ENCODE data around the gene COA3. TPM values are rescaled to one million over a fixed set of nuclear protein-coding genes. Genes with fewer than 3 reads are reported as not detected.

Gene COA3
- total and polyA plus RNA-seq, 12 donors = 56.1 to 142 (median 75.4) TPM

DNA sequence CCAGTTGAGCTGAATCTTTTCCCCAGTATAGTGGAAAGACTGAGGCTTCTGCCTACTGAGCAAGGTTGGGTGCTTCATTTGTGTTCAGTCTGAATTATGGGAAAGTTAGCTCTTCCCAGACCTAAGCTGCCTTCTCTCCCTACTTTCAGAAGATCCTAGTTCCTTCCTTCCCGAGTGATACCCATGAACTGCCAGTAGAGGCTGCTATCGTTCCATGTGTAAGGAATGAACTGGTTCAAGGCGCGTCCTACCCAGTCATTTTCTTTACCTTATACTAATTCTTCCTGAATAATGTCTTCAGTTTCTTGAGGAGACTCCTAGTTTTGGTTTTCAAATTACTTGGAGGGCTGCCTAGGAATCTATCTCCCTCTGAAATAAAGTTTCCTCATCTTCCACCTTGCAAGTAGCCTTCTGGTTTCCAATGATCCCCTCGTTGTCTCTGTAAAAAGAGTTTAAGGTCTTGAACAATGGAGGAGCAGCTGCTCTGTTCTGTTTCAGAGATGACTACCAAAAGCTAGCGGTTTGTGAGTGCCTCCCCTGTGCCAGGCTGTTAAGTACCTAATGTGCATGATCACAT is 44.9 kb upstream of the COA3 start:
- H3K4me3 ChIP-seq = no peak overlapping the region
- WGBS, 2 donors = 29 to 36% methylated on average over 6 of the region's 6 CpGs
- peaks cover 0 to 22% (median 0%) of the 10 kb centered on the region in 9 donors for H3K4me1 ChIP-seq
- H3K36me3 ChIP-seq = peaks cover 3 to 75% (median 35%) of the 10 kb centered on the region in 9 donors
- H3K27ac ChIP-seq = peak overlapping the region in 1 of 10 donors; percentile 12
- intact Hi-C loops (cut with DNase I) = loop anchor here in 7 of 10 donors (1.0 to 5.0 kb wide), 5 partner anchors 85 to 94 kb away; no protein-coding TSS in a partner anchor
- DNase-seq (peak in 1 of 2 donors; percentile 58), ATAC-seq (peak; percentile 56 to 87 (median 78))
- H3K9me3 ChIP-seq = no peaks in the 10 kb centered on the region
- TF ChIP-seq, protein P1, sequence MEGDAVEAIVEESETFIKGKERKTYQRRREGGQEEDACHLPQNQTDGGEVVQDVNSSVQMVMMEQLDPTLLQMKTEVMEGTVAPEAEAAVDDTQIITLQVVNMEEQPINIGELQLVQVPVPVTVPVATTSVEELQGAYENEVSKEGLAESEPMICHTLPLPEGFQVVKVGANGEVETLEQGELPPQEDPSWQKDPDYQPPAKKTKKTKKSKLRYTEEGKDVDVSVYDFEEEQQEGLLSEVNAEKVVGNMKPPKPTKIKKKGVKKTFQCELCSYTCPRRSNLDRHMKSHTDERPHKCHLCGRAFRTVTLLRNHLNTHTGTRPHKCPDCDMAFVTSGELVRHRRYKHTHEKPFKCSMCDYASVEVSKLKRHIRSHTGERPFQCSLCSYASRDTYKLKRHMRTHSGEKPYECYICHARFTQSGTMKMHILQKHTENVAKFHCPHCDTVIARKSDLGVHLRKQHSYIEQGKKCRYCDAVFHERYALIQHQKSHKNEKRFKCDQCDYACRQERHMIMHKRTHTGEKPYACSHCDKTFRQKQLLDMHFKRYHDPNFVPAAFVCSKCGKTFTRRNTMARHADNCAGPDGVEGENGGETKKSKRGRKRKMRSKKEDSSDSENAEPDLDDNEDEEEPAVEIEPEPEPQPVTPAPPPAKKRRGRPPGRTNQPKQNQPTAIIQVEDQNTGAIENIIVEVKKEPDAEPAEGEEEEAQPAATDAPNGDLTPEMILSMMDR (IDR thresholded peaks at IDR 0.05) = peak in 8 of 9 donors; percentile 71 to 96 (median 92)
- H3K27me3 ChIP-seq = no peaks in the 10 kb centered on the region

DNA sequence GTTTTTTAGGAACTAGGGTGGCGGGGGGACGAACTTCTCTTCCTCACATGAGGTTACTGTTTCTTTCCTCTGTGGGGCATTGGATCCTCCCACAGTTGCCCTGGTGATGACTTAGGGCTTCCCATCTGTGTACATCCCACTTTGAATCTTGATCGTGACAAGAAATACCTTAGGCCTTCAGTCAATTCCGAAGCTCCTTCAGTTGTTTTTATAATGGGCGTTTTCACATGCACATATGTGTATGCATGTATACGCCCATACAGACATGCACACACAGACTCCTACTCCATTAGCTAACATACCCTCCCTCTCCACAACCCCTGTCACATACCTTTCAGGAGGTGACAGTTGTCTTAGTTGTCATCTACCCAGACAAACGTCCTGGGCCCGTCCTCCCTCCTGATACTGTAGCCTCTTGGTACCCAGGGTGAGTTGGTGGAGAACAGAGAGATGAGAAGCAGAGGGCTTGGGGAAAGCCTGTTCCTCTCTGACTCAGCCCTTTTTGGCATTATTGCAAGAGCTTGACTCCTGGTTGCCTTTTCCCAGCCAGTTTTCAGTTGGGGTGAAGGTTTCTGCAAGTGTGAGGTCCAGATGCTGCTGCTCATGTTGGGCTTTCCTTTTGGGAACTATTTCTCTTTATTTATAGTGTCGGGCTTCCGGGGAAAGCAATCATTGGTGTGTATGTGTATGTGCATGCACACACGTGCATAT is 43.6 kb upstream of the COA3 start:
- DNase-seq (no peak), ATAC-seq (no peak)
- TF ChIP-seq, protein P1 (IDR thresholded peaks at IDR 0.05) = no peak
- intact Hi-C loops (cut with DNase I) = loop anchor here in 7 of 10 donors (2.0 to 5.0 kb wide), 3 partner anchors 87 to 95 kb away; no protein-coding TSS in a partner anchor
- whole genome bisulfite sequencing, 2 donors = 74 to 79% methylated on average over 11 of the region's 11 CpGs
- Histone ChIP-seq H3K27ac (no peak overlapping the region), H3K4me1 (peaks cover 0 to 18% (median 0%) of the 10 kb centered on the region in 9 donors), H3K36me3 (peaks cover 3 to 88% (median 46%) of the 10 kb centered on the region in 9 donors), H3K9me3 (no peaks in the 10 kb centered on the region), H3K4me3 (no peak overlapping the region), H3K27me3 (no peaks in the 10 kb centered on the region)

- peaks cover 0 to 64% (median 42%) of the 10 kb centered on the region in 9 donors for H3K36me3 ChIP-seq
- intact Hi-C loops (cut with DNase I) = no loop called here
Measured at GRCh38 chr17:42835732-42836131, 37.2 kb upstream of the COA3 start.

More at GRCh38 chr17:42835732-42836131, 37.2 kb upstream of the COA3 start:
- no peak for ATAC-seq
- no peak for DNase-seq
- 98% methylated on average over 6 of the region's 6 CpGs for WGBS, 2 donors
- TF ChIP-seq, protein P1 (IDR thresholded peaks at IDR 0.05) = no peak
- H3K27me3 ChIP-seq = no peaks in the 10 kb centered on the region
- peaks cover 7 to 29% (median 19%) of the 10 kb centered on the region in 9 donors for H3K4me1 ChIP-seq
- H3K27ac ChIP-seq = no peak overlapping the region
- no peak overlapping the region for H3K4me3 ChIP-seq
- H3K9me3 ChIP-seq = peaks cover 0 to 4% (median 0%) of the 10 kb centered on the region in 11 donors

Data from heart right ventricle (tissue), 16 donors.